ENCODE measurements around the gene PHOX2A.

Gene PHOX2A

DNA sequence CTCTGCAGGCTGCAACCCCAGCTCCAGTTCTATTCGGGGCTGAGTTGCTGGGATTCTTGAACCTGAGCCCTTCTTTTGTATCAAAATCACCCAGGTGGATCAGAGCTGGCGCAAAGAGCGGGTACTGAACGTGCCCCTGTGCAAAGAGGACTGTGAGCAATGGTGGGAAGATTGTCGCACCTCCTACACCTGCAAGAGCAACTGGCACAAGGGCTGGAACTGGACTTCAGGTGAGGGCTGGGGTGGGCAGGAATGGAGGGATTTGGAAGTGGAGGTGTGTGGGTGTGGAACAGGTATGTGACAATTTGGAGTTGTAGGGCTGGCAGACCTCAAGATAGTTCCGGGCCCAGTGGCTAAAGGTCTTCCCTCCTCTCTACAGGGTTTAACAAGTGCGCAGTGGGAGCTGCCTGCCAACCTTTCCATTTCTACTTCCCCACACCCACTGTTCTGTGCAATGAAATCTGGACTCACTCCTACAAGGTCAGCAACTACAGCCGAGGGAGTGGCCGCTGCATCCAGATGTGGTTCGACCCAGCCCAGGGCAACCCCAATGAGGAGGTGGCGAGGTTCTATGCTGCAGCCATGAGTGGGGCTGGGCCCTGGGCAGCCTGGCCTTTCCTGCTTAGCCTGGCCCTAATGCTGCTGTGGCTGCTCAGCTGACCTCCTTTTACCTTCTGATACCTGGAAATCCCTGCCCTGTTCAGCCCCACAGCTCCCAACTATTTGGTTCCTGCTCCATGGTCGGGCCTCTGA lies 48.3 kb downstream of the PHOX2A start:
- peaks cover 10% of the 10 kb centered on the region for H3K4me1 ChIP-seq (ENCODE audit: control insufficient read depth, insufficient read depth, low read length, poor library complexity, severe bottlenecking)
- H3K36me3 ChIP-seq (ENCODE audit: control insufficient read depth, insufficient read depth, low read length) = no peaks in the 10 kb centered on the region
- no peak overlapping the region for H3K27ac ChIP-seq (ENCODE audit: low read depth, low read length, severe bottlenecking)
- no peaks in the 10 kb centered on the region for H3K9me3 ChIP-seq (ENCODE audit: control insufficient read depth, low read length)
- H3K4me3 ChIP-seq (ENCODE audit: extremely low read depth, insufficient read depth, low read length, poor library complexity, severe bottlenecking) = no peak overlapping the region
- 90 to 97% methylated on average over 9 to 11 of the region's 12 CpGs for WGBS, 2 experiments (ENCODE audit: insufficient coverage in 2 of 2)

DNA sequence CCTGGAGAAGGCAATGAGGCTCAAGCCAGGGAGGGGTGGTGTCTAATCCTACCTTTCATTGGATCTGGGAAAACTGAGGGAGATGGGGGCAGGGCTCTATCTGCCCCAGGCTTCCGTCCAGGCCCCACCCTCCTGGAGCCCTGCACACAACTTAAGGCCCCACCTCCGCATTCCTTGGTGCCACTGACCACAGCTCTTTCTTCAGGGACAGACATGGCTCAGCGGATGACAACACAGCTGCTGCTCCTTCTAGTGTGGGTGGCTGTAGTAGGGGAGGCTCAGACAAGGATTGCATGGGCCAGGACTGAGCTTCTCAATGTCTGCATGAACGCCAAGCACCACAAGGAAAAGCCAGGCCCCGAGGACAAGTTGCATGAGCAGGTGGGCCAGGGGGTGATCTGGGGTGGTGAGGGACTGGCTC lies 52.0 kb downstream of the PHOX2A start, which contains the start of gene FOLR1:
Gene FOLR1, plus strand, starts transcription at position 180 of the 421 bp plus-strand sequence. Its CDS starts 34 bp downstream, at position 214.
- Histone ChIP-seq H3K27ac (ENCODE audit: low read depth, low read length, severe bottlenecking) (no peak within 1 kb of the TSS), H3K4me1 (ENCODE audit: control insufficient read depth, insufficient read depth, low read length, poor library complexity, severe bottlenecking) (peaks cover 17% of the 10 kb centered on the region), H3K36me3 (ENCODE audit: control insufficient read depth, insufficient read depth, low read length) (no peaks in the 10 kb centered on the region), H3K9me3 (ENCODE audit: control insufficient read depth, low read length) (no peaks in the 10 kb centered on the region), H3K4me3 (ENCODE audit: extremely low read depth, insufficient read depth, low read length, poor library complexity, severe bottlenecking) (no peak within 1 kb of the TSS)
- 61 to 73% methylated on average over 3 to 4 of the region's 5 CpGs for WGBS, 2 experiments (ENCODE audit: insufficient coverage in 2 of 2)

DNA sequence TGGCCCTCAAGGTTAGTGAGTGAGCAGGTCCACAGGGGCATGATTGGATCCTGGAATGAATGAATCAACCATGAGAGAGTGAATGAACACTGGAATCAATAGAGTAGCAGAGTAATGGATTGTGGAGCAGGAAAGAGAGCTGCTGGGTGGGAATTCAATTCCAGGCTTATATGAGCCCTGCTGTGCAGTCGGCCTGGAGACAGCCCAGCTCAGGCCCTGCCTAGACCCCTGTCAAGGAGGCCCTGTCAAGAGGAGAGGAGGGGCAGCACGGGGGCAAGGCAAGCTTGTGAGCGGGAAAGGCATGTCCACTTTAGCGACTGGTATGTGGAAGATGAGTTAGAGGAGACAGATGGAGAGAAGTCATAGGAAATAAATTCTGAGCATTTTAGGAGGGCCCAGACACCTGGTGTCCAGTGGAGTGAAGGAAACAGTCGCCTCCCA lies 53.3 kb downstream of the PHOX2A start:
- peaks cover 17% of the 10 kb centered on the region for H3K4me1 ChIP-seq (ENCODE audit: control insufficient read depth, insufficient read depth, low read length, poor library complexity, severe bottlenecking)
- no peak overlapping the region for H3K27ac ChIP-seq (ENCODE audit: low read depth, low read length, severe bottlenecking)

DNA sequence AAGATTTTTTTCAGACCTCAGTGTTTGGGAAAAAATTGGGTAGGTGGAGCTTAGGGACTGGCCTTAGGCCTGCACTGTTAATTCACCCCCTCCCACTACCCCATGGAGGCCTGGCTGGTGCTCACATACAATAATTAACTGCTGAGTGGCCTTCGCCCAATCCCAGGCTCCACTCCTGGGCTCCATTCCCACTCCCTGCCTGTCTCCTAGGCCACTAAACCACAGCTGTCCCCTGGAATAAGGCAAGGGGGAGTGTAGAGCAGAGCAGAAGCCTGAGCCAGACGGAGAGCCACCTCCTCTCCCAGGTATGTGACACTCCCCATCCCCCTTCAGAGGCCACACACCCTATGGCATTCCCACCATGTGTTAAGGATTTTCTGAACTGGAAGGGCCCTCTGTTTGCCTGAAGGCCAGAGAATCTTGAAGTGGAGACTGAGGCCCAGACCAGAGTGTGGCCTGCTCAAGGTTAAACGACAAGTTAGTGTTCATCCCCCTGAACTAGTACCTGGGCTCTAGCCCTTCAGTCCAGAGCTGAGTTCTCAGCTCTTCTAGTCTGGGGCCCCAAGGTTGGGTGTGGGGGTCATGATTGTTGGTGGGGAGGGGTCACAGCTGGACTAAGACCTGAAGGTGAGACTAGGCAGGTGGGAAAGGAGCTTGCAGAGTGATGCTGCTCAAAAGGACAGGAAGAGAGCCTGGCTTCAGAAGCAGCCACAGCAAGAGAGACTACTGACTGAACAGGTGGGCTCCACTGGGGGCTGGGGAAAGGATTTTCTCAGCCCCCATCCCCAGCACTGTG lies 54.3 kb downstream of the PHOX2A start:
- WGBS, 2 experiments (ENCODE audit: insufficient coverage in 2 of 2) = 90% methylated on average over 2 of the region's 3 CpGs; no CpG with 5 or more reads in 1 of the 2 experiments
- H3K36me3 ChIP-seq (ENCODE audit: control insufficient read depth, insufficient read depth, low read length) = no peaks in the 10 kb centered on the region
- no peak overlapping the region for H3K27ac ChIP-seq (ENCODE audit: low read depth, low read length, severe bottlenecking)
- peaks cover 17% of the 10 kb centered on the region for H3K4me1 ChIP-seq (ENCODE audit: control insufficient read depth, insufficient read depth, low read length, poor library complexity, severe bottlenecking)
- H3K4me3 ChIP-seq (ENCODE audit: extremely low read depth, insufficient read depth, low read length, poor library complexity, severe bottlenecking) = no peak overlapping the region
- H3K9me3 ChIP-seq (ENCODE audit: control insufficient read depth, low read length) = no peaks in the 10 kb centered on the region

More for the DNA sequence above, 53.3 kb downstream of the PHOX2A start:
- no peaks in the 10 kb centered on the region for H3K9me3 ChIP-seq (ENCODE audit: control insufficient read depth, low read length)
- no peak overlapping the region for H3K4me3 ChIP-seq (ENCODE audit: extremely low read depth, insufficient read depth, low read length, poor library complexity, severe bottlenecking)
- no peaks in the 10 kb centered on the region for H3K36me3 ChIP-seq (ENCODE audit: control insufficient read depth, insufficient read depth, low read length)
- 75 to 80% methylated on average over 5 of the region's 5 CpGs for WGBS, 2 experiments (ENCODE audit: insufficient coverage in 2 of 2)

Measured in mesodermal cell (in vitro differentiated cells).